Measurements from ENCODE around the gene LRP4. TPM values are rescaled to one million over a fixed set of nuclear protein-coding genes. Genes with fewer than 3 reads are reported as not detected.
"Not testable (repeated sequence)": the region's sequence is repeated elsewhere in the genome, so short reads cannot be mapped to it uniquely, and the experiment has no call there.

The LRP4 gene
- total RNA-seq, 1 donor from 2014 or later = 4.9 TPM

DNA sequence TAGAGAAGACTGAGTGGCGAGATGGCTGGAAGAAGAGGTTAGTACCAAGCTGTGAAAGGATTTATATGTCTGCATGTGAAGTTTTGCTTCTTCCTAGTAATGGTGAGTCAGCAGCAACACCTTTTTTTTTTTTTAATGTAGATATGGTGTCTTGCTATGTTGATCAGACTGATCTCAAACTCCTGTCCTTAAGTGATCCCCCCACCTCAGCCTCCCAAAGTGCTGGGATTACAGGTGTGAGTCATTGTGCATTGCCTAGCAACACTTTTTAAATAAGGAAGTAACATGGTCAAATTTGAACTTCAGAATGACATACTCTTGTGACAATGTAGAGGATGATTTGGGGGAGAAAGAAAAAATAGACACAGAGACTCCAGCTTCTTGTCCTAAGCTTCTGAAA, 11.7 kb upstream of the LRP4 start:
- intact Hi-C loops (cut with DNase I) = no loop called here
- Histone ChIP-seq H3K9me3 (no peaks in the 10 kb centered on the region), H3K4me3 (no peak overlapping the region), H3K27ac (no peak overlapping the region), H3K36me3 (no peaks in the 10 kb centered on the region), H3K27me3 (no peaks in the 10 kb centered on the region), H3K4me1 (no peaks in the 10 kb centered on the region)
- TF ChIP-seq, protein P1, sequence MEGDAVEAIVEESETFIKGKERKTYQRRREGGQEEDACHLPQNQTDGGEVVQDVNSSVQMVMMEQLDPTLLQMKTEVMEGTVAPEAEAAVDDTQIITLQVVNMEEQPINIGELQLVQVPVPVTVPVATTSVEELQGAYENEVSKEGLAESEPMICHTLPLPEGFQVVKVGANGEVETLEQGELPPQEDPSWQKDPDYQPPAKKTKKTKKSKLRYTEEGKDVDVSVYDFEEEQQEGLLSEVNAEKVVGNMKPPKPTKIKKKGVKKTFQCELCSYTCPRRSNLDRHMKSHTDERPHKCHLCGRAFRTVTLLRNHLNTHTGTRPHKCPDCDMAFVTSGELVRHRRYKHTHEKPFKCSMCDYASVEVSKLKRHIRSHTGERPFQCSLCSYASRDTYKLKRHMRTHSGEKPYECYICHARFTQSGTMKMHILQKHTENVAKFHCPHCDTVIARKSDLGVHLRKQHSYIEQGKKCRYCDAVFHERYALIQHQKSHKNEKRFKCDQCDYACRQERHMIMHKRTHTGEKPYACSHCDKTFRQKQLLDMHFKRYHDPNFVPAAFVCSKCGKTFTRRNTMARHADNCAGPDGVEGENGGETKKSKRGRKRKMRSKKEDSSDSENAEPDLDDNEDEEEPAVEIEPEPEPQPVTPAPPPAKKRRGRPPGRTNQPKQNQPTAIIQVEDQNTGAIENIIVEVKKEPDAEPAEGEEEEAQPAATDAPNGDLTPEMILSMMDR (IDR thresholded peaks at IDR 0.05) = no peak
- no peak for DNase-seq (ENCODE audit: low spot score in 2 of 2)

DNA sequence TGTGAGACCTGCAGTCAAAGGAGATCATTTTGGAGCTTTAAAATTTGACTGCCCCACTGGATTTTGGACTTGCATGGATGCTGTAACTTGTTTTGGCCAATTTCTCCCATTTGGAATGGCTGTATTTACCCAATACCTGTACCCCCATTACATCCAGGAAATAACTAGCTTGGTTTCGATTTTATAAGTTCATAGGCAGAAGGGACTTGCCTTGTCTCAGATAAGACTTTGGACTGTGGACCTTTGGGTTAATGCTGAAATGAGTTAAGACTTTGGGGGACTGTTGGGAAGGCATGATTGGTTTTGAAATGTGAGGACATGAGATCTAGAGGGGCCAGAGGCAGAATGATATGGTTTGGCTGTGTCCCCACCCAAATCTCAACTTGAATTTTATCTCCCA, 10.4 kb upstream of the LRP4 start:
- H3K27ac ChIP-seq; H3K27me3 ChIP-seq; DNase-seq (ENCODE audit: low spot score in 2 of 2); intact Hi-C loops (cut with DNase I); H3K4me3 ChIP-seq; H3K9me3 ChIP-seq; H3K36me3 ChIP-seq; H3K4me1 ChIP-seq: not testable (repeated sequence)

DNA sequence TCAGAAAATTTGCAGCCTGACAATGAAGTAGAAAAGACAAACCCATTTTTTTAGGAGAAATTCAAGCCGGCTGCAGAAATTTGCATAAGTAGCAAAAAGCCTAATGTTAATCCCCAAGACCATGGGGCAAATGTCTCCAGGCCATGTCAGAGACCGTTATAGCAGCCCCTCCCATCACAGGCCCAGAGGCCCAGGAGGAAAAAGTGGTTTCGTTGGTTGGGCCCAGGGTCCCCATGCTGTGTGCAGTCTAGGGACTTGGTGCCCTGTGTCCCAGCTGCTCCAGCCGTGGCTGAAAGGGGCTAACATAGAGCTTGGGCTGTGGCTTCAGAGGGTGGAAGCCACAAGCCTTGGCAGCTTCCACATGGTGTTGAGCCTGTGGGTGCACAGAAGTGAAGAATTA, 9.6 kb upstream of the LRP4 start:
- H3K4me3 ChIP-seq; H3K4me1 ChIP-seq; H3K27me3 ChIP-seq; H3K9me3 ChIP-seq; DNase-seq (ENCODE audit: low spot score in 2 of 2); intact Hi-C loops (cut with DNase I); H3K27ac ChIP-seq; H3K36me3 ChIP-seq: not testable (repeated sequence)

DNA sequence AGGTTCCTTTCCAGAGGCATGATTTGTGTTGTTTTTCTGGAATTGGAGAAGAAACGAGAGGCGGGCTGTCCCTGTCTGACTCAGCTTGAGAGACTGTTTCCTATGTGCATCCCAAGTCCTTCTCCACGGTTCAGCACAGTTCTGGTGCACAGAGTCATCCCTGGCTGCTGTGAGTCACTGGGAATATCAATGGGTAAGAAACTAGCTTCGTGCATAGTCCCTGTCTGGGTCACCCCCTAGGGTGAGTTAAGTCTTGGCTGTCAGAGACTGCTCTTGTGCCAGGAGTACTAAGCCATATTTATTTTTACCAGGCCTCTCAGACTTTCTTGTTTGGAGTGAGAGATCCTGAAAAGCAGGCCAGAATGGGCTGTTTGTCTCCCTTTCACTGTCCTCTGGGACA, 2.4 kb upstream of the LRP4 start:
- DNase-seq (ENCODE audit: low spot score in 2 of 2) = peak in 1 of 2 donors; percentile 81
- H3K4me1 ChIP-seq = peaks cover 8 to 13% of the 10 kb centered on the region in 2 donors
- H3K36me3 ChIP-seq = no peaks in the 10 kb centered on the region
- no peak overlapping the region for H3K4me3 ChIP-seq
- TF ChIP-seq, protein P1 (IDR thresholded peaks at IDR 0.05) = no peak
- no peaks in the 10 kb centered on the region for H3K27me3 ChIP-seq
- H3K27ac ChIP-seq = peak overlapping the region; percentile 26 to 54
- no peaks in the 10 kb centered on the region for H3K9me3 ChIP-seq
- intact Hi-C loops (cut with DNase I) = no loop called here

DNA sequence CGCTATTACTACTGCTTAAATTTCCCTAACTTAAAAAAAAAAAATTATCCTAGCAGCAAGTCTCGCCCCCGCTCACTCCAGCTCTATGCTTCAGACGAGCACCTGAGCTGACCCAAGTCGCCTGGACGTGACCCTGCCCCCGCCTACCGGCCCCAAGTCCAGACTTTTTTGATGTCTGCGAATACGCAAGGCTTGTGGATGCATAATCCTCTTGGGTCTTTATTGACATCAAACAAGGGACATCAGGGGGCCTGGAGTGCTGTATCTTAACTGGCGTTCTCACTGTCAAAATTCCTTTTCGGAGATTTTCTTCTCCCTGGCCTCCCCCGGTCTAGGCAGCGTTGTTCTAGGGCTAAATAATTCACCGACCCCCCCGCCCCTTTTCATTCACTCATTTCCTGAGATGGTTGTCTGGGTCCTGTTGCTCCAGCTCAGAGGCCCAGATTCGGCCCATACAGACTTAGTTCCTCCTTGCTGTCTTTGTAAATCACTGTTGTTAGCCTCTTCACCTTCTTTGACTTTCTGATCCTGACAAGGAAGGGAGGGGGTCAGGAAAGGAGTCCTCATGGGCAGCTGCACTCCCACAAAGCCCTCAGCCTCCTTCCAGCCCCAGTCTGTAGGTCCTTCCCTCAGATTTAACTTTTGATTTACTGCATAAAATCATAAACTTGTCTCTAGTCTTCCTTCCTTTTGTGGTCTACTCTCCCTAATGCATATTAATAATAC, 601 bp upstream of the LRP4 start:
- Histone ChIP-seq H3K27me3 (no peaks in the 10 kb centered on the region), H3K36me3 (no peaks in the 10 kb centered on the region), H3K4me1 (peaks cover 8 to 13% of the 10 kb centered on the region in 2 donors), H3K4me3 (peak overlapping the region; percentile 78 to 89), H3K9me3 (no peaks in the 10 kb centered on the region), H3K27ac (peak overlapping the region in 1 of 2 donors; percentile 49)
- no peak for DNase-seq (ENCODE audit: low spot score in 2 of 2)
- TF ChIP-seq, protein P1 (IDR thresholded peaks at IDR 0.05) = no peak
- intact Hi-C loops (cut with DNase I) = loop anchor here (2.0 to 10.0 kb wide), 2 partner anchors 18 to 496 kb away; partner anchors contain the start of gene CSTPP1

DNA sequence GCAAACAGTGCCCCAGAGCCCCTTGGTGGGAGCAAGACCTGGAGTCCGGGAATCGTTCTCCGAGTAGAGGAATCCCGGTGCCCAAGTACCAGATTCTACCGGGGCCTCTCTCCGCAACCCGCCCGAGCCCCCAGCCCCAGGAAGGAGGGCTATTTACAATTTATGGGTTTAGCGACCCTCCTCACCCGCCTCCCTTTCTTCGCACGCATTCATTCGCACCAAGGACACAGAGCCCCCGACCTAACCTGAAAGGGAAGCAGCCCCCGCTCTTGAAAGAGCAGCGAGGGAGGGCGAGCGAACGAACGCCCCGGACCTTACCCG, 628 bp downstream of the LRP4 start:
- H3K9me3 ChIP-seq = no peaks in the 10 kb centered on the region
- H3K27me3 ChIP-seq = no peaks in the 10 kb centered on the region
- intact Hi-C loops (cut with DNase I) = loop anchor here (2.0 to 10.0 kb wide), 2 partner anchors 19 to 497 kb away; partner anchors contain the start of gene CSTPP1
- peak overlapping the region; percentile 78 to 89 for H3K4me3 ChIP-seq
- TF ChIP-seq, protein P1 (IDR thresholded peaks at IDR 0.05) = no peak
- DNase-seq (ENCODE audit: low spot score in 2 of 2) = no peak
- H3K4me1 ChIP-seq = peaks cover 8 to 13% of the 10 kb centered on the region in 2 donors
- H3K27ac ChIP-seq = no peak overlapping the region
- H3K36me3 ChIP-seq = no peaks in the 10 kb centered on the region

Data from ascending aorta (tissue), 2 donors.